HG02973 (cell line): ENCODE results near the gene SHISA8.
"Not testable (repeated sequence)": the region's sequence is repeated elsewhere in the genome, so short reads cannot be mapped to it uniquely, and the experiment has no call there.

ENCODE experiments used
- ATAC-seq: cut with Tn5 transposase; IDR thresholded peaks from one replicate; pipeline ENCODE4 v1.9.1; 2021; ENCODE audit warnings: moderate library complexity; ENCODE audit not compliant: unreplicated experiment

SHISA8 gene

DNA sequence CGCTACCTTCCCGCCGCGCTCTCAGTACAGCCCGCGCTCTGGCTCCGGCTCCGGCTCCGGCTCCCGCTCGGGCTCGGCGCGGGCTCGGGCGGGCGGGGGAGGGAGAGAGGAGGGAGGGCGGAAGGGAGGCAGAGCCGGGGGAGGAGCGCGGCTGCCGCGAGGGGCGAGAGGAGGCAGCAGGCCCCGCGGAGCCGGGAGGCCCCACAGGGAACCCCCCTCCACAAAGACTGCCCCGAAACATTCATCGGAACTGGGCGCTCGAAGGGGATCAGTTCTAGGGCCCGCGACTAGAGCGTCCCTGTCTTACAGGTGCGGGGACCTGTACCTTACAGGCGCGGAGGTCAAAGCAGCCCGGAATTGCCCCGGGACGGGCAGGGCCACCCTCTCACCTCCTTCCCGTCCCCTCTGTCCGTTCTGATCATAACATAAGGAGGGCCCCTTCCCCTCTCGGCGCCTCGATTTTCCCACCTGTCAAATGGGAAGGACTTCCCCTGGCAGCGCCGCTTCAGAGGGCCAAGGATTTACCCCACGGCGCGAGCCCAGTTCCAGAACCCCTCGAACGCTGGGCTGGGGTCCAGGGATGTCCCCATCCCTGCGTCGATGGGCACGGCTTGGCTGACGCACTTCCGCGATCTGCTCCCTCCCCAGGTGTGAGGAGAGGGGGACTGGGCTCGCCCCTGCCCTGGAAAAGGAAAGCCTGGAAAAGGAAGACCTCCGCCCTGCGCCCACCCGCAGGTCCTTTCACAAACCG lies at the start of gene SHISA8:
TSS of gene SHISA8 (minus strand) at position 40 of the 751 bp plus-strand sequence. CDS start 407 bp downstream, outside the sequence.
- ATAC-seq, result no peak

DNA sequence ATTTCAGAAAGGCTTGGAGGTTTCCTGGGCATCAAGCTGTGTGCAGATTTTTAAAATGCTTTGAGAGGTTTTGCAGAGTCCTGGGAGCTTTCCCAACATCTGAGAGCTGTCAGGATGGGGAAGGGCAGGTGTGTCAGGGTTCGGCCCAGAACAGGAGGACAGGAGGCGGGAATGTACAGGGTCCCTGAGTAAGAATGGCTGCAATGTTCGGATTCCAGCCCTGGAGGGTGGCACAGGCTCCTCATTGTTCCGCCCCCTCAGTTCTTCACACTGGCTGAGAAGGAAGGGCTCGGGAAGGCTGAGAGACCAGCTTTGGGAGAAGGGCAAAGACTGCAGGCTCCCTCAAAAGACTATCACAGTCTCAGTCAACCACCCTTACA lies 49.2 kb upstream of the SHISA8 start:
- ATAC-seq, result no peak

DNA sequence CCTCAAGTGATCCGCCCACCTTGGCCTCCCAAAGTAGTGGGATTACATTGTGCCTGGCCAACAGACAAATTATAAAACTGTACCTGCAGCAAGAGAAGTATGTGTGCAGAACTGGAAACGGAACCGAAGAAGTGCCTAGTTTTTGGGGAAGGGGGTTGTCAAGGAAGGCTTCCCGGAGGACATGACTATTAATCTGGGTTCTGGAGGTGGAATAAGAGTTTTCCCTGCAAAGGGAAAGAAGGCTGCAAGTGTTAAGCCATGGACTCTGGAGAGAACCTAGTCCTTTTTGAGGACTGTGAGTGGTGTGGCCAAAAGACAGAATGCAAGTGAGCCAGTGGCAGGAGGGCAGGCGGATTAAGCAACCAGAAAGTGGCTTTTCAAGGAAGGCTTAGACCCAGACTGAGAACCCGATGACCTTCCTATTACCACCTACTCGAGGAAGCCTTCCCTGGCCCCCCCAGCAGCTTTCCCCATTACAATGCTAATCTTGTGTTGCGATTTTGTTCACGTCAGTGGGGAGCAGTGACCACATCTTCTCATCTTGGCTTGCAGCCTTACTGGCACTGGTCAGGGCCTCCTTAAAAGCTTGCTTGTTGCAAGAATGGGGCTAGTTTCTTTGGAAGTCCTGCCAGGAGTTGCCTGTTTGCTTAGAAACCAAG lies 48.7 kb upstream of the SHISA8 start:
- no peak for ATAC-seq

DNA sequence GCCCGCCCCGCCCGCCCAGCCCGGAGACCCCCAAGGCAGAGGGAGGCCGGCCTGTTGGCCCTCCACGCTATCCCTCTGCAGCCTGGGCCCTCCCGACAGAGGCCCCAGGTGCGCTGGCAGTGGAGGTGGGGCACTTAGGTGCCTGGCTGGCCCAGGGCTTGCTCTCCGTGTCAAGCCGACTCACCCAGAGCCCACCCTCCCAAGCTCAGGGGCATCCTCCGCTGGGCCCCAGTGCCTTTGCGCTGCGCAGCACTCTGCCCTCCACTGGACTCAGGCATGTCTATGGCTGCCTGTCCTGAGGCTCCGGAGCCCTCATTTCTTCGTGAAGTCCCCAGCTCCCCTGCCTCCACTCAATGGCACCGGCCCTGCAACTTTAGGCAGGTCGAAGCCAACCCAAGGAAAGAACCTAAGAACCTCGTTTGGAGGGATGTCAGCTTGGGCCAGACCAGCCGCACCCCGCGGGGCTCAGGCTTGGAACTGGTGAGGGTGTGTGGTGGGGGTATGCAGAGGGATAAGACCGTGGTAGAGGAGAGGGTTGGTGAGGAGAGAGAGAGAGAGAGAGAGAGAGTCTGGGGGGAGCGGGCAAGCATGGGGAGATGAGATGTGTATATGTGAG lies 43.2 kb upstream of the SHISA8 start:
- ATAC-seq, result no peak

DNA sequence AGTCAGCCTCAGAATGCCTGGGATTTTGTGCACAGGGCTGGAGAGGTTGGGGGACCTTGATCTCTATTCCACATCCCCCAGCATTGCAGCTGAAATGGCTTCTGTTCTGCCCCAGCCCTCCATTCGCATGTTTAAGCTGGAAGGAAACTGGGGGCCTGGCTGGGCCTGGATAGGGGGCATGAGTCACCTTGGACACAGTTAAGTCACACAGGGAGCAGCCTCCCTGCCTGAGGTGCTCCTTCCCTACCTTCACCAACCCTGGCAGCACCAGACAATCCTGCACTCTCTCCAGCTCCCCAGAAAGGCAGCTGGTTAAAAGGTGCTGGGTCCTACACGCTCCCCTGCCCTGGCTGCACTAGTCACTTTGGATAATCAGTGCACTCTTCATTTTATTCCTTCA lies 37.8 kb upstream of the SHISA8 start:
- no peak for ATAC-seq

DNA sequence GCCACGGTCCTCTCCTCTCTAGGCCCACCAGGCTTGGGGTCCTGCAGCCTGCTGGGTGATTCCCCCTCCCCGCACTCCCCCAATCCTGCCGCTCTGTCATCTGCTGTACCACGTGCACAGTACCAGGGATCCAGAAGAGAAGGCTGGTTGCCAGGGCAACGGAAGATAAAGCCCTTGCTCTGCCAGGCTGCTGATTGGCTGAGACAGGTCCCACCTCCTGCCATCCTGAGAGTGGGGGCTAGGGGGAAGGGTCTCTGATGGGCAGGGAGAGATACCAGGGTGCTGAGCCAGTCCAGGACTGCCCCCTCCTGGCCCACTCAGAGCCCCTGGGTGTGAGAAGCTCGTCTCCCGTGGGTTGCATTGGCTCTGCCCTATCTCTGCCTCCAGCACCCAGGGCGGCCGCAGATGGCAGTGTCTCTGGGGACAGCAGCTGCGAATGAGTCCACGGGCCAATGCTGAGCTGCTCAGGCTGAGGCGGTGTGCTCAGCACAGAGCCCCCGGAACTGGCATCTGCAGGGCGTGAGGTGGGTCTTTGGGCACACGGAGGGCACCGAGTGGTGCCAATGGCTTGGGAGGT lies 37.1 kb upstream of the SHISA8 start, which contains the start of gene SMIM45:
TSS of gene SMIM45 (plus strand) at position 253 of the 577 bp plus-strand sequence.
- no peak for ATAC-seq

DNA sequence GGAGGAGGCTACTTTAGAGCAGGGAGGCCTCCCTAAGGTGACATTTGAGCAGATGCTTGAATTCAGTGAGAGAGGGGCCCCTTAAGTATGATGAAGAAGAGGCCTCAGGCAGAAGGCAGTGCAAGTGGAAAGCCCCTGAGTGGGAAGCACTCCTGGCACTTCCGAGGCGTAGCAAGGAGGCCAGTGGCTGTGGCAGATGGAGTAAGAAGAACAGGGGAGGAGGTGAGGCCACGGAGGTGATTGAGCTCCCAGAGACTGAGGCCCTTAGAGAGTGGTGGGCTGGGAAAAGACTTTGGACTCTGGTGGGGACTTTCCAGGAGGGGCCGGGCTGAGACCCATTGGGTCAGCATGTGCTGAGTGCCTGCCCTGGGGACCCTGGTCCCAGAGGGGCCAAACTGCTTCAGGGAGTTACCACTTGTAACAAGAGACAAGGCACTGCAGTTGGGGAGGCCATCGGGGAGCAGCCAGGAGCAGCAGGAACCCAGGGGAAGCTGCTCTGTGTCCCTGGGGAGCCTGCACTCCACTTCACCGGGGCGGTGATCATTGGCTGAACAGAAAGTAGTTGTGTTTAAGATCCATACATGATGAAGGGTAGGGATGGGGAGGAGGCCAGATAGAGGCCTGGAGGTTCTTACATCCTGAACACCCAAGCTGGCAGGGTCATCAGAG lies 34.6 kb upstream of the SHISA8 start:
- no peak for ATAC-seq

DNA sequence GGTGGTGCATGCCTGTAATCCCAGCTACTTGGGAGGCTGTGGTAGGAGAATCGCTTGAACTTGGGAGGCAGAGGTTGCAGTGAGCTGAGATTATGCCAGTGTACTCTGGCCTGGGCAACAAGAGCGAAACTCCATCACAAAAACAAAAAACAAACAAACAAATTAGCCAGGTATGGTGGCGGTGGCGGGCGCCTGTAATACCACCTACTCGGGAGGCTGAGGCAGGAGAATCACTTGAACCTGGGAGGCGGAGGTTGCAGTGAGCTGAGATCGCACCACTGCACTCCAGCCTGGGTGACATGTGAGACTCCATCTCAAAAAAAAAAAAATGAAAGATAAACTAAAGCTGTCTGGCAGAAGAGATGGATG lies 34.0 kb upstream of the SHISA8 start:
- not testable (repeated sequence) for ATAC-seq

DNA sequence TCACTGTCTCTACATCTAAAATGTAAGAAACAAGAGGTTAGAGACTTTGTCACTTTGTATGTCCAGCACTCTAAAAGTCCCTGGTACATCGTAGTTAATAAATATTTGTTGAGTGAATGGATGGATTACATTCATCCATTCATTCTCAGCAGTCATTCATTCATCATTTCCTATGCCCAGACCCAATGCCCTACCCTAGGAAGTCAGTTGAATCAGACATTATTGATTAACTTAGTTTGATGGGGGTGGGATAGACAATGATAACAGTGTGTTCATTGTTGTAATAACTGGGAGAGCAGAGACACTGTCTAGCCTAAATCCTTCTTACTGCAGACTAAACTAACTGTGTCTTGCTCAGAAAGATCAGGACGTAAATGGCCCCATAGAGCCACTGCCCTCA lies 33.3 kb upstream of the SHISA8 start:
- no peak for ATAC-seq

DNA sequence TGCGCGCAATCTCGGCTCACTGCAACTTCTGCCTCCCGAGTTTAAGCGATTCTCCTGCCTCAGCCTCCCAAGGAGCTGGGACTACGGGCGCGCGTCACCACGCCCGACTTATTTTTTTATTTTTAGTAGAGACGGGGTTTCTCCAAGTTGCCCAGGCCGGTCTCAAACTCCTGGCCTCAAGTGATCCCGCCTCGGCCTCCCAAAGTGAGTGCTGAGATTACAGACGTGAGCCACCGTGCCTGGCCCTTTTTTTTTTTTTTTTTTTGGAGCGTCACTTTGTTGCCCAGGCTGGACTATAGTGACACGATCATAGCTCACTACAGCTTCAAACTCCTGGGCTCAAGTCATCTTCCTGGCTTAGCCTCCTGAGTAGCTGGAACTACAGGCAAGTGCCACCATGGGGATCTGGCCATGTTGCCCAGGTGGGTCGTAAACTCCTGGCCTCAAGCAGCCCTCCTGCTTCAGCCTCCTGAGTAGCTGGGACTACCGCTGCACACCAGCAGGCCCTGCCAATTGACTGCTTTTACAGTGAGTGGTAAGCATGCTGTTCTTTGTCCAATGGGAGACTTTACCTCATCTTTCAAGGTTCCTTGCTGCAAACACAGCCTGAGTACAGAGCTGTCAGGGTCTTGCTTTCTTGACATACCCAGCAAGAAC lies 32.7 kb upstream of the SHISA8 start:
- no peak for ATAC-seq

DNA sequence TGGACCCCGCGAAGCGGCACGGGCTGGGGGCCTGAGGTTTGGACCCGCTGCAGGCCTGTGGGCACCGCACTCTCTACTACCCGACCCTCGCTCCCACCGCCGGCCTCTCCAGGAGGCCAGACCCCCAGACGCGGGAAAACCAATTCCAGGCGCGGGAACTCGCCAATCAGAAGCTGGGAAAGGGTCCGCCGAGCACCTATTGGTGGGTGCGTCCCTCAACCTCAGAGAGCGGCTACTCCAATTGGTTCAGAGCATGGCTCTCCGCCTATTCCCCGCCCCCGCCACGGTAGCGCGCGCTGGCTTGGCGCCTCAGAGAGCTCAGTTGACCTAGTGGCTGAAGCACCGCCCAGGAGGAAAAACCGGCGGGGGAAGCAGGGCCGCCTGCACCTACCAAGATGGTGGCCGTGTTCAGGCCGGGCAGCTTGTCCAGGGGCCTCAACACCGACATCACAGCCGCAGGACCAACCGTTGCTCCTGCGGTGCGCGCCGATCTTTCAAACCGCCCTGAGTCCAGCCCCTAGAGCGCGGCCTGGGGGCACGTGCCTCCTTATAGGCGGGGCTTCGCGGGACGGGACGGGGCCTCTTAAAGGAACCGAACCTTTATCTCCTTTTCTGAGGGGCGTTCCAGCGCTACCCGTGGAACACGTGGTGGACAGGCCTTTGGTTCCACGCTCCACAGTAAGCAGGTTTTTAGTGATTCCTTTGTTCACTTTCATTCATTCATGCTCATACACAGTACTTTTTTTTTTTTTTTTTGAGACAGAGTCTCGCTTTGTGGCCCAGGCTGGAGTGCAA lies 32.0 kb upstream of the SHISA8 start, which contains the start of gene CENPM:
TSS of gene CENPM (minus strand) at position 524 of the 795 bp plus-strand sequence. CDS start at position 448, 76 bp downstream.
- ATAC-seq, result peak; percentile 69

DNA sequence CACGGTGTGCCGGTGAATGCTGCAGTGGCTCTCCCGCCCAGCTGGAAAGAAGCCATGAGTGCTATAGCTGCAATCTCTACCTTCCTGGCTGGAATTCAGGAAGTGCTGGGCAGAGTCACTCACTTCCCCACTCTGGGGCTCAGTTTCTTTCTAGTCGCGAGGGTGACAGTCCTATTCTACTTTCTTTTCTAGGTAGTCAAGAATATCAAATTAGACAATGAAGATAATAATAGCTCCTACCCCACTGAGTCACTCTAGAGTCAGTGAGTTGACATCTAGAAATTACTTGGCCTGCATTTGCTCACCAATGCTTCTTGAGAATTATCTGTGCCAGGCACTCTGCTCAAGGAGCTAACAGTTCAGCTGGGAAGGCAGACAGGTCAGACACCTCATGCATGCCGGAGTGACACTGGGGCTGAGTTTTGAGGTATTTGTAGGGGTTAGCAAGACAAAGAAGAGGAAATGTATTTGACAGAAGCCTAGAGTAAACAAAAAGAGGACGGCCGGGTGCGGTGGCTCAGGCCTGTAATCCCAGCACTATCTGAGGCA lies 28.9 kb upstream of the SHISA8 start:
- no peak for ATAC-seq

DNA sequence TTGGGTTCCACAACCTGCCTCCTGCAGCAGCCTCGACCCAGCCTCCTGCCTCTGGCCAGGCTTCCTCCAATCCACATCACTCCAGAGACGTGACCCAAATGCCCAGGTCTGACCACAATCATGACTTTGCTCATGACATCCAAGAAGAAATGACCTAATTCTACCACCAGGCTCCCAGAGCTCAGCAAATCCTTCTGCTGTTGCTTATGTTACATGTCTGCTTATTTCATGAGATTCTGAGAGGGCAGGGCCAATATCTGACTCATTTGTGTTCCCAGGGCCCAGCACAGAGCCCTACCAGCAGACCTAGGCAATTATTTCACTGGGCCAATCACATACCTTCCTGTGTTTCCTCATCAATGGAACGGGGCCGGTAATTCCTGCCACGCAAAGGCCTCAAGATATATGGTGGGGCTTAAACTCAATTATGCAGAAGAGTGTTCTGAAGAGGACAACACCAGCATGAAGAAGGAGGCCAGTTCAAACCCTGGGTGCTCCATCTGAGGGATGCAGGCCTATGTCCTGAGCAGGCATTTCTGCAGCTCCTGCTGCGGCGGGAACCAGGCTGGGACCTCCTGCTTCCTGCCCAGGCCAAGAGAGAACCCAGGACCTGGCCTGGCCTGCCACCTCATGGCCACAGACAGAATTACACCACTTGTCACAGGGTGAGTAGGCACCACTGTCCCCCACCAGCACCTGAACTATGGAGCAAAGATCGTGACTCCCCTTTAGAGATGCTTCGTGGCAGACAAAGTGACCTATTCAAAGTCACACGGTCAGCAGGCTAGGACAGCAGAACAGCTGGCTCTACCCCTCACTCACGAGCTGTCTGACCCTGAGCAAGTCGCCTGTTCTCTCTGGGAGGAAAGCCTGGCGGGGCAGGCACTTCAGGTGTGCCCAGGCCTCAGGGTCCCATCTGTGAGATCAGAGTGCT lies 26.2 kb upstream of the SHISA8 start:
- ATAC-seq, result peak; percentile 28

DNA sequence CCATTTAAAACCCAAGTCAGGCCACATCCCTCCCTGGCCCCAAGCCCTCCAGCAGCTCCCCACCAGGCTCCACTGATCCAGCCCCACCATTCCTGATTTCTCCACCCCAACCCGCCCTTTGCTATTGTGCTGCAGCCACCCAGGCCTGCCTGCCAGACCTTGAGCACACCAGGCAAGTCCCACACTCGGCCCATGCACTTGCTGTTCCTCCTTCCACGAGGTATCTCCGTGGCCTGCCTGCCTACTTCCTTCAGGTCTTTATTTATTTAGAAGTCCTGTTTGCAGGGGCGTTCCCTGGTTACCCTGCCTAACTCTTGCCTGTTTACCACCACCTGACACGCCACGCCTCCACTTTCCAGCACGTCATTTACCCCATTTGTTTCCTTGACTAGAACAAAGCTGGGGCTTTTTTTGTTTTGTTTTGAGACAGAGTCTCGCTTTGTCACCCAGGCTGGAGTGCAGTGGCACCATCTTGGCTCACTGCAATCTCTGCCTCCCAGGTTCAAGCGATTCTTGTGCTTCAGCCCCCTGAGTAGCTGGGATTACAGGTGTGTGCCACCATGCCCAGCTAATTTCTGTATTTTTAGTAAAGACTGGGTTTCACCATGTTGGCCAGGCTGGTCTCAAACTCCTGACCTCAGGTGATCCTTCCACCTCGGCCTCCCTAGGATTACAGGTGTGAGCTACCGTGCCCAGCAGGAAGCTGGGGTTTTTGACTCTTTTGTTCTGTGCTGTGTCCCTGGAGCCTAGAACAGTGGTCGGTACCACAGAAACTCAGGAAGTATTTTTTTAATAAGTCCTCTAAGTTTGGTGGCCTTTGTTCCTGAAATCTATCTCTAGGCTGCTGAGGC lies 25.3 kb upstream of the SHISA8 start:
- peak; percentile 53 for ATAC-seq

DNA sequence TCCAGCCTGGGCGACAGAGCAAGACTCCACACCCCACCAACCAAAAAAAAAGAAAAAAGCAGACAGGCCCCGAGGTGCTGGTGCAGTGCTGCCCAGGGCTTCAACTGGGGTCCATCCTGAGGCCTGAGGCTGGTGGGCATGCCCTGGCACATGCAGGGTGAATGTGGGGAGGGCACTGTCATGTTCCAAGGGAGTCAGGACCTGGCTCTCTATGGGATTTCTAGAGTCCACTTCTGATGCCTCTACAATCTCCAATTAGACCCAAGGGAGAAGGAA lies 22.0 kb upstream of the SHISA8 start:
- ATAC-seq, result no peak

DNA sequence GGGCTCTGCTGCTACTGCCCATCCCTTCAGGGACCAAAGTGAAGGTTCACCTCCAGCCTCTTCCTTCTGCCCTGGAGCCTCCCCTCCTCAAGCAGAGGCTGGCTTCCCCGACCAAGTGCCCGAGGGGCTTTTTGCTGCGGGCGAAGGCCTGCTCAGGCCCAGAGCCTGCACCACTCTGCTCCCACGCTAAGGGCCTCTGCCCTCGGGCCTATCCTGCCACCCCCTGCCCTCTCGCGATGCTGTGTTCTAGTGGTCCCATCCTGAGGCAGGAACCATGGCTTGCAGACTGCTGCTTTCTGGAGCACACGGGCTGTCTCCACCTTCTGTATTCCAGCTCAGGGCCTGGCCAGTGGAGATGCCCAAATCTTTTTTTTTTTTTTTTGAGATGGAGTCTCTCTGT lies 20.6 kb upstream of the SHISA8 start:
- no peak for ATAC-seq

DNA sequence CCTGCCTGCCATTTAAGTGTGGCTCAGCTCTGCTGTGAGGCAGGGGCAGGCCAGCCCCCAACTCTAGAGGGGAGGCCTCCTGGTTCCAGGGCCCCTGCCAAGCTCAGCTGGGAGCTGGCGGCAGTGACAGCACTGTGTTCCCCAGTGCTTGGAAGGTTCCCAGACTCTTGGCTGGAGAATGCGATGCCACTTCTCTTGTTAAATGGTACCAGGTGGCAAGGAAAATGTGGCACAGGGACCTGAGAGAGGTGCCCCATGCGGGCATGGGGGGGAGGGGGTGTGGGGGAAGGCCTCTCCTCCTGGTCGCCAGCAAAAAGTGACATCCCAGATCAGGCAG lies 20.1 kb upstream of the SHISA8 start:
- ATAC-seq, result no peak
